ENCODE measurements around the gene CUEDC1.

Gene CUEDC1

GRCh38 chr17:57955183-57955931, at the start of gene CUEDC1:
Gene CUEDC1 (minus strand): TSS chr17:57955412. CDS start chr17:57885564, 69,848 bp downstream.
- Histone ChIP-seq H3K27ac (ENCODE audit: low read length) (no peak within 1 kb of the TSS), H3K9ac (ENCODE audit: low read length) (peak within 1 kb of the TSS; percentile 55), H2AFZ (ENCODE audit: low read depth, low read length) (no peak within 1 kb of the TSS)

GRCh38 chr17:58004060-58004459, 48.8 kb upstream of the CUEDC1 start:
- Histone ChIP-seq H3K4me2 (ENCODE audit: low read length) (peak overlapping the region; percentile 98), H3K27ac (ENCODE audit: low read length) (no peak overlapping the region), H3K27me3 (ENCODE audit: low read depth, low read length) (no peaks in the 10 kb centered on the region), H3K9ac (ENCODE audit: low read length) (no peak overlapping the region), H2AFZ (ENCODE audit: low read depth, low read length) (no peak overlapping the region), H3K79me2 (ENCODE audit: low read length) (peaks cover 67% of the 10 kb centered on the region), H3K4me3 (ENCODE audit: low read length) (no peak overlapping the region), H3K4me1 (ENCODE audit: low read length) (peaks cover 51% of the 10 kb centered on the region), H3K36me3 (replicated peaks; ENCODE audit: low read depth, low read length) (peaks cover 72% of the 10 kb centered on the region), H3K9me3 (ENCODE audit: insufficient read depth, low read length) (no peaks in the 10 kb centered on the region), H4K20me1 (ENCODE audit: insufficient read depth, low read length) (peaks cover 70% of the 10 kb centered on the region)
- TF ChIP-seq CTCF (IDR thresholded peaks at IDR 0.05; ENCODE audit: low read depth, low read length) = no peak
- no peak for TF ChIP-seq EZH2phosphoT487 (IDR thresholded peaks at IDR 0.05; ENCODE audit: low read depth)

More at GRCh38 chr17:57955183-57955931, at the start of gene CUEDC1:
- Histone ChIP-seq H4K20me1 (ENCODE audit: insufficient read depth, low read length) (peaks cover 9% of the 10 kb centered on the region; the same call in 1 of the 2 replicates), H3K79me2 (ENCODE audit: low read length) (no peaks in the 10 kb centered on the region), H3K9me3 (ENCODE audit: insufficient read depth, low read length) (no peaks in the 10 kb centered on the region), H3K4me2 (ENCODE audit: low read length) (peak within 1 kb of the TSS; percentile 100), H3K4me1 (ENCODE audit: low read length) (peaks cover 35% of the 10 kb centered on the region), H3K36me3 (replicated peaks; ENCODE audit: low read depth, low read length) (no peaks in the 10 kb centered on the region), H3K4me3 (ENCODE audit: low read length) (peak within 1 kb of the TSS; percentile 82), H3K27me3 (ENCODE audit: low read depth, low read length) (peaks cover 64% of the 10 kb centered on the region)
- TF ChIP-seq EZH2phosphoT487 (IDR thresholded peaks at IDR 0.05; ENCODE audit: low read depth) (no peak), CTCF (IDR thresholded peaks at IDR 0.05; ENCODE audit: low read depth, low read length) (no peak)

GRCh38 chr17:58002973-58003372, 47.8 kb upstream of the CUEDC1 start:
- Histone ChIP-seq H4K20me1 (ENCODE audit: insufficient read depth, low read length) (peaks cover 78% of the 10 kb centered on the region), H3K79me2 (ENCODE audit: low read length) (peaks cover 64% of the 10 kb centered on the region), H3K4me2 (ENCODE audit: low read length) (peak overlapping the region; percentile 98; the same call in 1 of the 2 replicates), H3K9ac (ENCODE audit: low read length) (no peak overlapping the region), H3K9me3 (ENCODE audit: insufficient read depth, low read length) (no peaks in the 10 kb centered on the region), H3K27ac (ENCODE audit: low read length) (no peak overlapping the region), H3K36me3 (replicated peaks; ENCODE audit: low read depth, low read length) (peaks cover 82% of the 10 kb centered on the region), H3K4me1 (ENCODE audit: low read length) (peaks cover 50% of the 10 kb centered on the region), H3K27me3 (ENCODE audit: low read depth, low read length) (no peaks in the 10 kb centered on the region), H3K4me3 (ENCODE audit: low read length) (no peak overlapping the region), H2AFZ (ENCODE audit: low read depth, low read length) (no peak overlapping the region)
- TF ChIP-seq EZH2phosphoT487 (IDR thresholded peaks at IDR 0.05; ENCODE audit: low read depth) (no peak), CTCF (IDR thresholded peaks at IDR 0.05; ENCODE audit: low read depth, low read length) (no peak)

GRCh38 chr17:58002154-58002948, 47.1 kb upstream of the CUEDC1 start:
- no peak overlapping the region for H3K9ac ChIP-seq (ENCODE audit: low read length)

More at GRCh38 chr17:58002154-58002948, 47.1 kb upstream of the CUEDC1 start:
- Histone ChIP-seq H3K9me3 (ENCODE audit: insufficient read depth, low read length) (no peaks in the 10 kb centered on the region), H3K4me2 (ENCODE audit: low read length) (peak overlapping the region; percentile 98; the same call in 1 of the 2 replicates), H3K36me3 (replicated peaks; ENCODE audit: low read depth, low read length) (peaks cover 87% of the 10 kb centered on the region), H3K4me3 (ENCODE audit: low read length) (no peak overlapping the region), H3K27me3 (ENCODE audit: low read depth, low read length) (no peaks in the 10 kb centered on the region), H3K4me1 (ENCODE audit: low read length) (peaks cover 50% of the 10 kb centered on the region), H2AFZ (ENCODE audit: low read depth, low read length) (no peak overlapping the region), H3K79me2 (ENCODE audit: low read length) (peaks cover 61% of the 10 kb centered on the region), H4K20me1 (ENCODE audit: insufficient read depth, low read length) (peaks cover 78% of the 10 kb centered on the region), H3K27ac (ENCODE audit: low read length) (peak overlapping the region; percentile 8; the same call in 1 of the 2 replicates)
- TF ChIP-seq CTCF (IDR thresholded peaks at IDR 0.05; ENCODE audit: low read depth, low read length) (no peak), EZH2phosphoT487 (IDR thresholded peaks at IDR 0.05; ENCODE audit: low read depth) (no peak)

Data from OCI-LY3 (cell line).